ENCODE data around the gene CAMTA1.
A peak's percentile ranks its signal among the peaks of the same experiment; 100 is the strongest.

CAMTA1 gene

DNA sequence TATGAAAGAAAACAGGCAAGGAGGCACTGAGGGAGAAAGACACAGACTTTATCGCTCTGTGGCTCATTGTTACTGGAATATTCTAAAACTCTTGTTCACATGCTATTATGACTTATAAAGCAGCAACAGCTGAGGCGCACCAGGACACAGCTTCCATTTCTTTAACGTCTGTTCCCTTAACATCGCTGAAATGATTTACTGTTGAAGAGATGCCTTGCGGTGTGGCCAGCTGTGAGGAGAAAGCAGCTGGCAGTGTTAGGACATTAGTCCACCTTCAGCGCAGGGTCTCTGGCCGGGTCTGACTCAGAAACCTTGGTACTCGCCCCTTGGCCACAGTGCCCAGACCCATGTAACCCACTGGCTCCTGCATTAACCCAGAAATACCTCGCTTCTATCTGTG, 995.7 kb downstream of the CAMTA1 start:
- CTCF ChIA-PET: no interaction called here
- no peak for DNase-seq (ENCODE audit: low spot score)
- H3K27ac ChIP-seq: peak overlapping the region; percentile 23; the same call in 1 of the 2 replicates
- POLR2A ChIA-PET (ENCODE audit: low non-redundant PET): no interaction called here
- TF ChIP-seq CTCF (conservative IDR thresholded peaks at IDR 0.05; ENCODE audit: low read depth): no peak

- CTCF ChIA-PET: interaction anchor here (0.6 kb wide), 1 partner anchor 121 kb away, joined by 3 read pairs; no protein-coding TSS in a partner anchor
- POLR2A ChIA-PET (ENCODE audit: low non-redundant PET): no interaction called here
Measured at GRCh38 chr1:7781501-7781900, 996.2 kb downstream of the CAMTA1 start.

GRCh38 chr1:7781923-7782495, 996.8 kb downstream of the CAMTA1 start:
- TF ChIP-seq CTCF (conservative IDR thresholded peaks at IDR 0.05; ENCODE audit: low read depth): no peak
- POLR2A ChIA-PET (ENCODE audit: low non-redundant PET): no interaction called here
- CTCF ChIA-PET: interaction anchor here (0.6 kb wide), 1 partner anchor 120 kb away, joined by 3 read pairs; no protein-coding TSS in a partner anchor
- DNase-seq (ENCODE audit: low spot score): no peak
- peak overlapping the region; percentile 63 for H3K27ac ChIP-seq

More at GRCh38 chr1:7781501-7781900, 996.2 kb downstream of the CAMTA1 start:
- 0 out of 2 replicates have a peak overlapping the region, but pooled peaks have one; percentile 23 for H3K27ac ChIP-seq
- no peak for DNase-seq (ENCODE audit: low spot score)
- no peak for TF ChIP-seq CTCF (conservative IDR thresholded peaks at IDR 0.05; ENCODE audit: low read depth)

- peak overlapping the region; percentile 88 for H3K27ac ChIP-seq
- ChIA-PET CTCF (interaction anchor here (0.7 kb wide), 1 partner anchor 117 kb away, joined by 3 read pairs; no protein-coding TSS in a partner anchor), POLR2A (ENCODE audit: low non-redundant PET) (interaction anchor here (0.6 kb wide), 1 partner anchor 178 kb away, joined by 3 read pairs; no protein-coding TSS in a partner anchor)
- TF ChIP-seq CTCF (conservative IDR thresholded peaks at IDR 0.05; ENCODE audit: low read depth): no peak
- DNase-seq (ENCODE audit: low spot score): peak; percentile 71
Measured at GRCh38 chr1:7783178-7783711, 998.0 kb downstream of the CAMTA1 start.

GRCh38 chr1:7783826-7784491, 998.7 kb downstream of the CAMTA1 start, which contains the start of gene PER3:
Gene PER3 (plus strand): TSS chr1:7784291. CDS start chr1:7784878, 587 bp downstream.
- H3K27ac ChIP-seq: peak within 1 kb of the TSS; percentile 88

More at GRCh38 chr1:7783826-7784491, 998.7 kb downstream of the CAMTA1 start, which contains the start of gene PER3:
- CTCF ChIA-PET: interaction anchor here (1.1 kb wide), 1 partner anchor 34 kb away, joined by 4 read pairs; no protein-coding TSS in a partner anchor
- POLR2A ChIA-PET (ENCODE audit: low non-redundant PET): no interaction called here
- peak; percentile 97 for DNase-seq (ENCODE audit: low spot score)
- no peak for TF ChIP-seq CTCF (conservative IDR thresholded peaks at IDR 0.05; ENCODE audit: low read depth)
